ENCODE data around the gene MAPK1.
"Not testable (repeated sequence)": the region's sequence is repeated elsewhere in the genome, so short reads cannot be mapped to it uniquely, and the experiment has no call there.

MAPK1 gene

DNA sequence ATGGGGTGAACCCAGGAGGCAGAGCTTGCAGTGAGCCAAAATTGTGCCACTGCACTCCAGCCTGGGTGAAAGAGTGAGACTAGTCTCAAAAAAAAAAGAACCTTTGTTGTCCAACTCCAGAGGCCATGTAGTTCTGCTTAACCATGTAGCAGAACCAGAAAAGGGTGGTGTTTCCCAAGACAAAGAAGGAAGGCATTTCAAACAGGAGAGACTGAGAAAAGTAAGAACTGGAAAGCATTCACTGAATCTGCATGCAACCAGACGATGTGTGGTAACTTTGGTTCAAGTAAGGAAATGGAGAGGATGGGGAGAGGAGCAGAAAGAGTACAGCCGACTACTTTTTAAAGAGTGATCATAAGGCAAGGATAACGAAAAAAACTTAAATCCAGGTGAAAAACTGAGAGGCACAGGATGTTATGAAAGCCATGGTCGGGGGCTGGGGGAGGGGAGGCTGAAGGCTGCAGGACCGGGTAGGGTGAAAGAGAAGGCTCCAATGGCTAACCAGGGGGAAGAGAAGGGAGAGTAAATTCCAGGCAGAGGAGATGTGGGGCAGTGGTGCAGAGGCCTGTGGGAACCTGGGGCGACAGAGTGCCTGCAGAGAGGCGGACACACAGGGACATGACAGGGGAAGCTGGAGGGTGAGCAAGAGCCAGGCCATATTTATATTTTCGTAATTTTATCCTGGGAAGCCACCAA, 48.8 kb downstream of the MAPK1 start:
- DNase-seq (ENCODE audit: low read depth), result no peak

DNA sequence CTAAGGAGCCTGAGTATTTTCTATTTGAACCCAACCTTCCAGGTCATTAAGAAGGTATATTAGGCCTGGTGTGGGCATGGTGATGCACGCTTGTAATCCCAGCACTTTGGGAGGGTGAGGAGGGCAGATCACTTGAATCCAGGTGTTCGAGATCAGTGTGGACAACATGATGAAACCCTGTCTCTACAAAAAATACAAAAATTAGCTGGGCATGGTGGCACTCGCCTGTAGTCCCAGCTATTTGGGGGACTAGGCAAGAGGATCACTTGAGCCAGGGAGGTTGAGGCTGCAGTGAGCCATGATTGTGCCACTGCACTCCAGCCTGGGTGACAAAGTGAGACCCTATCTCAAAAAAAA, 50.0 kb downstream of the MAPK1 start:
- DNase-seq (ENCODE audit: low read depth), result not testable (repeated sequence)

- peak; percentile 7 for DNase-seq (ENCODE audit: low read depth)
These were observed 50.5 kb downstream of the MAPK1 start for GRCh38 chr22:21816787-21817496.

DNA sequence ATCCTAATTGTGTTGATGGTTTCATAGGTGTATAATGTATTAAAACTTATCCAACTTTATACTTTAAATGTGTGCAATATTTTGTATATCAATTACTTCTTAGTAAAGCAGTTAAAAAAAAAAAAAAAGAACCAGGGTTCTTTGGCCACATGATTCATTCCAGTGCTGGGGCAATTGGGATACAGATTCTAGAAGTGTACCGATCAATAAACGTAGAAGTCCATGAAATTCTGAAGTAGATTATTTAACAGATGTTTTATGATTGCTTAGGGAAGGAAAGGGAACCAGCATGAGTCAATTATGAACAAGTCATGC, 51.0 kb downstream of the MAPK1 start:
- DNase-seq (ENCODE audit: low read depth), result no peak

DNA sequence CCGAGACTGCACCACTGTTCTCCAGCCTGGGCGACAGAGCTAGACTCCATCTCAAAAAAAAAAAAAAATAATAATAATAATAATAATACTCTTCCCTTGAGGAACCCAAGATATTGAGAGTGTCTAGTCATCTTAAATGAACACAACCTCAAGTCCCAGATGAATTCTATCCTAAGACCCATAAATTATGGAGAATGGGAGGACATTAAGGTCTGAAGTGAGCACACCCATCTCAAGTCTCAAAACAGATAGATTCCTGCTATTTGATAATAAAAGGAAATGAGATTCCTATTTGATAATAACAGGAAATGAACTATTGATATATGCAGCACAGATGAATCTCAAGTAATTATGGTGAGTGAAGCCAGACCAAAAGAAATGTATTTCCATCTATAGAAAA, 51.5 kb downstream of the MAPK1 start:
- DNase-seq (ENCODE audit: low read depth), result no peak

GRCh38 chr22:21815357-21815756, 52.1 kb downstream of the MAPK1 start:
- DNase-seq (ENCODE audit: low read depth), result no peak

GRCh38 chr22:21811982-21812381, 55.5 kb downstream of the MAPK1 start:
- no peak for DNase-seq (ENCODE audit: low read depth)

GRCh38 chr22:21807544-21808529, 59.6 kb downstream of the MAPK1 start:
- no peak for DNase-seq (ENCODE audit: low read depth)

GRCh38 chr22:21805325-21805724, 62.1 kb downstream of the MAPK1 start:
- not testable (repeated sequence) for DNase-seq (ENCODE audit: low read depth)

DNA sequence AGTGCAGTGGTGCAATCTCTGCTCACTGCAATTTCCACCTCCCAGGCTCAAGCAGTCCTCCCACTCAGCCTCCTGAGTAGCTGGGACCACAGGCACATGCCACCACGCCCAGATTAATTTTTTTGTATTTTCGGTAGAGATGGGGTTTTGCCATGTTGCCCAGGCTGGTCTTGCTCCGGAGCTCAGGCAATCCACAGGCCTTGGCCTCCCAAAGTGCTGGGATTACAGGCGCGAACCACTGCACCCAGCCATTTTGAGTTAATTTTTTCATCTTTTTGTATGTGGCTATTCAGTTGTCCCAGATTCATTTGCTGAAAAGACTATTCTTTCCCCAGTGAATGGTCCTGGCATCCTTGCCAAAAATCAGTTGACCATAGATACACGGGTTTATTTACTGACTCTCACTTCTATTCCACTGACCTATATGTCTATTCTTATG, 63.6 kb downstream of the MAPK1 start:
- DNase-seq (ENCODE audit: low read depth), result no peak

- DNase-seq (ENCODE audit: low read depth), result no peak
These were observed 64.8 kb downstream of the MAPK1 start for GRCh38 chr22:21802673-21803072.

- DNase-seq (ENCODE audit: low read depth), result no peak
These were observed 65.4 kb downstream of the MAPK1 start for GRCh38 chr22:21802056-21802455.

- DNase-seq (ENCODE audit: low read depth), result not testable (repeated sequence)
These were observed 66.2 kb downstream of the MAPK1 start for GRCh38 chr22:21801304-21801644.

DNA sequence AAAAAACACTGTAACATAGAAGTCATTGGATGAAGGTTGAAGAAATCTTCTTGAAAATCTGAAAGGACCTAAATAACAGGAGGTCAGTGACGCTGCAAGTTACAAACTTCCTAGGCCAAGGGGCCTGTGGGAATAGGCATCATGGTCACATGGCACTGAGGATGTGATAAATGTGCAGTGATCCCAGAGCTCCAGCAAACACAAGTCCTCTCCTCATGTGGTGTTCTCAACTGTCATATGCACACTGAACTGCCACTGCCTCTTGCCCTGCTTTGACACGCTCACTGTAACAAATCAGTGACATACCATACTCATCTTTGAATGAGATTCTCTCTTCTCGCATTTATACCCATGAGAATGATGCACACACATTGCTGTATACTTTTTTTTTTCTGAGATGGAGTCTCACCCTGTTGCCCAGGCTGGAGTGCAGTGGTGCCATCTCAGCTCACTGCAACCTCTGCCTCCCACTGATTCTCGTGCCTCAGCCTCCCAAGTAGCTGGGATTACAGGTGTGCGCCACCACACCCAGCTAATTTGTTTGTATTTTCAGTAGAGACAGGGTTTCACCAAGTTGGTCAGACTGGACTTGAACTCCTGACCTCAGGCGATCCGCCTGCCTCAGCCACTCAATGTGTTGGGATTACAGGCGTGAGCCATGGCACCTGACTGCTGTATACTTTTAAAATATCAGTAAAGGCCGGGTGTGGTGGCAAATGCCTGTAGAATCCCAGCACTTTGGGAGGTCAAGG, 66.7 kb downstream of the MAPK1 start:
- DNase-seq (ENCODE audit: low read depth), result no peak

DNA sequence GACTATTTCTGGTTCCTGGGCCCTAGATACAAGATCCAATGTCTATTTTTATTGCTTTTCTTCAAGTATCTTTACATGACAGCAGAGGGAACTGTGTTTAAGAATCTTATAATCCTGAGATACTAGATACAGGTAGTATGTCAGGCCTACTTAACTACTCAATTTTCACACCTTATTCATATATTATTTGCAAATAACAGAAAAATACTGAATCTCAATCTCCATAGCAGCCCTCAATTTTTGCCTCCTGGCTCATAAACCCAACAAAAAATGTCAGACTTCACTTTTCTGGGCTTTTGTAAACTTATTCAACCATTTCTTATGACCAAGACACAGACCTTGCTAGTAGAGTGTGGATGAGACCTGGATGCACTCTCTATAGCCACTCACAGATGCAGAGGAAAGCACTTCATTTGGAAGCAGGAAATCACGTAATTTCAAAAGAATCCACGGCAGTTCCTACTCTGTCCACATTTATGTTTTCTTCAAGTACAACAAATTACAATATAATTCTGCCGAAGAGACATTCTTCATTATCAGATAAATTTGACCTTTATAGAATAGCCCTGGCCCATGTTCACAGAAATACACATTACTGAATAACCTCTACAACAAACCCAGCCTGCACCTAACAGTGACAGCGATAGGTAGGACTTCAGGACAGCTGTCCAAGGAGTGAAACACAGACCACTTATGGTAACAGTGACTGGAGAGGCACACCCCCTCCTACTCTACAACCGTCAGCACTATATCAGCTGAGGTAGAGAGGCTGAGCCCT, 69.8 kb downstream of the MAPK1 start:
- no peak for DNase-seq (ENCODE audit: low read depth)

GRCh38 chr22:21796863-21797262, 70.6 kb downstream of the MAPK1 start:
- no peak for DNase-seq (ENCODE audit: low read depth)

DNA sequence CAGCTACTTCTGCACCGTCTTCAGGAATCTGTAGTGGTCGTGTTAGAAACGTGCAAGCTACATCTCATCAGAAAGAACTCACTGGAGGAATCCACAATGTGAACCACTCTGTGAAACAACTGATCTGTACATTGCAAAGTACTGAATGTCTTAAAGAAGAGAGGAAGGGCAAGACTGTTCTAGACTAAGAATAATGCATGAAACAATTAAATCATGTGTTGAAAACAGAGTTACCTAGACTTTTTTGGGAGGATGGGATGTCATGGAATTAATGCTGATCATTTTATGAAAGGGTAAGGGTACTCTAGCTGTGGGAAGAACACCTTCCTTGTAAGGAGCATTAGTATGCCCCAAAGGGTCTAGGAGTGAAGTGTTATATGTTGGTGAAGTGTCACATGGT, 71.2 kb downstream of the MAPK1 start:
- DNase-seq (ENCODE audit: low read depth), result no peak

- not testable (repeated sequence) for DNase-seq (ENCODE audit: low read depth)
These were observed 73.7 kb downstream of the MAPK1 start for GRCh38 chr22:21793716-21794115.

DNA sequence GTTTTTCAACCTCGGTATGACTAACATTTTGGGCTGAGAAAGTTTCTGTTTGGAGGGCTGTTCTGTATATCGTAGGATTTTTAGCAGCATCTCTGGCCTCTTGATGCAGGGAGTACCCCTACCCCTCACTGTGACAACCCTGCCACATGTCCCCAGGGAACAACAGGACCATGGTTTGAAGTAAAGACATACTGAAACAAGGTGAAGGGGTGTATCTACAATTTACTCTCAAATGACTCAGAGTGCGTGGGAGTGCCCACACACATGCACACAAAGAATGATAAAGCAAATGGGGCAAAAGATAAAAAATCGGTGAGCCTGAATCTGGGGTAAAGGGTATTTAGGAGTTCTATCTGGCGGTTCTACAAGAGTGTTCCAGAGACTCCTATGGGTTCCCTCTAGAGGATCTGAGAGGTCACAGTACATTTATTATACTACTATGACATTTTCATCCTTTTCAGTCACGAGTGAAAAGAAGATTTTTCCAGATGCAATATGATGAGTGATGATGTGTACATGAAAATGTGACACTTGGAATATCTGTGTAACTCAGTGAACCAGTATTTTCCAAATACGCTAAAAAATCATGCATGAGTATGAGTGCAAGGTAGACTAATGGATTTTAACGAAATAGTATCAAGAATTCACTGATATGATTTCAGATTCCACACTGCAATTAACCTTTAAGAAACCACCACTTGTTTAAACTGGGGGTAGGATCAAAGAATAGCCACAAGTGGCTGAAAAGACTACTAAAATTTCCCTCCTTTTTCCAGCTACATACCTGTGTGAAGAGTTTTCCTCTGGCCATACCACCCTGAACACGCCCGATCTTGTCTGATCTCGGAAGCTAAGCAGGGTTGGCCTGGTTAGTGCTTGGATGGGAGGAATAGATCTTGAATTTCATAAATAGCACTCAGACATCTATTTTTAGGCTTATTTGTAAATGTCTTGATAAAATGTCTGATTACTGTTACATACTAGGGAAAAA, 75.5 kb downstream of the MAPK1 start:
- peak; percentile 36 for DNase-seq (ENCODE audit: low read depth)

Data from activated T-cell treated with anti-CD3 and anti-CD28 coated beads for 48 hours (primary cell).